ENCODE data around the gene VWA7. TPM values are rescaled to one million over a fixed set of nuclear protein-coding genes. Genes with fewer than 3 reads are reported as not detected.

Gene VWA7
- polyA plus RNA-seq, 1 experiment, result 0.29 TPM

- H3K36me3 ChIP-seq (ENCODE audit: control insufficient read depth, insufficient read depth, low read length), result peaks cover 6% of the 10 kb centered on the region
- H3K27me3 ChIP-seq (ENCODE audit: control insufficient read depth, insufficient read depth, low read length), result peaks cover 3% of the 10 kb centered on the region
- ChIA-PET CTCF (interaction anchor here (0.6 kb wide), 1 partner anchor 81 kb away, joined by 3 read pairs; no protein-coding TSS in a partner anchor), POLR2A (no interaction called here)
- H3K4me3 ChIP-seq (ENCODE audit: low read depth, low read length), result no peak overlapping the region
- no peak for TF ChIP-seq CTCF (IDR thresholded peaks at IDR 0.05; ENCODE audit: insufficient read depth, low read depth, low read length)
- no peak for DNase-seq (ENCODE audit: low read depth)
Observed at GRCh38 chr6:31722173-31722572, 55.0 kb downstream of the VWA7 start.

GRCh38 chr6:31721351-31722020 lies 55.6 kb downstream of the VWA7 start, which contains the start of gene LY6G6C:
LY6G6C (minus strand) TSS chr6:31721746; CDS start chr6:31721679, 67 bp downstream.
- ChIA-PET CTCF (interaction anchor here (2.0 kb wide), 1 partner anchor 8 kb away, joined by 8 read pairs; the partner anchor contains the start of gene DDAH2), POLR2A (no interaction called here)
- no peak for DNase-seq (ENCODE audit: low read depth)
- TF ChIP-seq CTCF (IDR thresholded peaks at IDR 0.05; ENCODE audit: insufficient read depth, low read depth, low read length), result no peak
- Histone ChIP-seq H3K36me3 (ENCODE audit: control insufficient read depth, insufficient read depth, low read length) (peaks cover 3% of the 10 kb centered on the region), H3K27me3 (ENCODE audit: control insufficient read depth, insufficient read depth, low read length) (peaks cover 3% of the 10 kb centered on the region), H3K4me3 (ENCODE audit: low read depth, low read length) (no peak within 1 kb of the TSS)

GRCh38 chr6:31720196-31720770 lies 56.8 kb downstream of the VWA7 start:
- H3K27me3 ChIP-seq (ENCODE audit: control insufficient read depth, insufficient read depth, low read length), result peaks cover 5% of the 10 kb centered on the region
- H3K36me3 ChIP-seq (ENCODE audit: control insufficient read depth, insufficient read depth, low read length), result no peaks in the 10 kb centered on the region; the same call in 1 of the 2 replicates
- H3K4me3 ChIP-seq (ENCODE audit: low read depth, low read length), result no peak overlapping the region
- POLR2A ChIA-PET, result no interaction called here
- CTCF ChIA-PET, result interaction anchor here (0.7 to 2.0 kb wide), 2 partner anchors 9 to 10 kb away, joined by 3 to 8 read pairs; partner anchors contain the start of gene DDAH2
- TF ChIP-seq CTCF (IDR thresholded peaks at IDR 0.05; ENCODE audit: insufficient read depth, low read depth, low read length), result no peak
- DNase-seq (ENCODE audit: low read depth), result no peak

- CTCF ChIA-PET, result no interaction called here
- DNase-seq (ENCODE audit: low read depth), result no peak
- Histone ChIP-seq H3K27me3 (ENCODE audit: control insufficient read depth, insufficient read depth, low read length) (peaks cover 5% of the 10 kb centered on the region), H3K4me3 (ENCODE audit: low read depth, low read length) (no peak overlapping the region), H3K36me3 (ENCODE audit: control insufficient read depth, insufficient read depth, low read length) (no peaks in the 10 kb centered on the region)
- TF ChIP-seq CTCF (IDR thresholded peaks at IDR 0.05; ENCODE audit: insufficient read depth, low read depth, low read length), result no peak
- POLR2A ChIA-PET, result no interaction called here
Observed at GRCh38 chr6:31719001-31719400, 58.1 kb downstream of the VWA7 start.

GRCh38 chr6:31718265-31718664 lies 58.9 kb downstream of the VWA7 start:
- CTCF ChIA-PET, result no interaction called here
- Histone ChIP-seq H3K27me3 (ENCODE audit: control insufficient read depth, insufficient read depth, low read length) (peaks cover 8% of the 10 kb centered on the region), H3K36me3 (ENCODE audit: control insufficient read depth, insufficient read depth, low read length) (no peaks in the 10 kb centered on the region), H3K4me3 (ENCODE audit: low read depth, low read length) (no peak overlapping the region)
- no peak for TF ChIP-seq CTCF (IDR thresholded peaks at IDR 0.05; ENCODE audit: insufficient read depth, low read depth, low read length)
- POLR2A ChIA-PET, result no interaction called here
- DNase-seq (ENCODE audit: low read depth), result no peak

Measured in BJ (cell line).